Liver (tissue), 9 donors: ENCODE data around the gene TAGLN. TPM values are rescaled to one million over a fixed set of nuclear protein-coding genes. Genes with fewer than 3 reads are reported as not detected.

ENCODE experiments used
- DNase-seq: peaks from one replicate; pipeline ENCODE4 v3.0.0-alpha.2; 2017; ENCODE audit warnings: low spot score
- H3K27ac ChIP-seq, 2 donors: one replicate each; pipeline ENCODE4 v1.7.0; 2013; ENCODE audit warnings: inconsistent platforms in 2 of 2, low read length in 2 of 2, control low read depth in 1 of 2, low read depth in 1 of 2, mild to moderate bottlenecking in 1 of 2
- H3K27me3 ChIP-seq, 4 donors: one replicate each; pipeline versions ENCODE4 v1.6.1 to v1.7.0; 2013; ENCODE audit warnings: low read length in 3 of 4, inconsistent platforms in 1 of 4, mild to moderate bottlenecking in 1 of 4, moderate library complexity in 1 of 4; ENCODE audit not compliant: control insufficient read depth in 4 of 4, insufficient read depth in 4 of 4
- H3K36me3 ChIP-seq, 4 donors: one replicate each; pipeline versions ENCODE4 v1.6.1 to v1.7.0; 2013; ENCODE audit warnings: low read length in 3 of 4, mild to moderate bottlenecking in 3 of 4, low read depth in 1 of 4, moderate library complexity in 1 of 4; ENCODE audit not compliant: control insufficient read depth in 4 of 4, insufficient read depth in 3 of 4
- H3K4me1 ChIP-seq, 4 donors: one replicate each; pipeline versions ENCODE4 v1.6.1 to v1.7.0; 2013; ENCODE audit warnings: low read length in 3 of 4, mild to moderate bottlenecking in 3 of 4, moderate library complexity in 1 of 4; ENCODE audit not compliant: control insufficient read depth in 4 of 4, insufficient read depth in 4 of 4
- H3K4me3 ChIP-seq, 3 donors: one replicate each; pipeline versions ENCODE4 v1.6.1 to v1.7.0; 2013; ENCODE audit warnings: low read length in 3 of 3, control low read depth in 1 of 3, low read depth in 1 of 3, mild to moderate bottlenecking in 1 of 3
- H3K9ac ChIP-seq, 2 donors: one replicate each; pipeline ENCODE4 v1.7.0; 2013; ENCODE audit warnings: low read length in 2 of 2, mild to moderate bottlenecking in 2 of 2, moderate library complexity in 2 of 2, control low read depth in 1 of 2, low read depth in 1 of 2
- H3K9me3 ChIP-seq, 4 donors: one replicate each; pipeline versions ENCODE4 v1.6.1 to v1.7.0; 2013; ENCODE audit warnings: low read length in 3 of 4; ENCODE audit not compliant: control insufficient read depth in 4 of 4
- ATF3 ChIP-seq: IDR thresholded peaks from 2 replicates; pipeline ENCODE4 v1.6.1; 2016; ENCODE audit warnings: antibody characterized with exemption
- CTCF ChIP-seq: fragments of 150-350 bp; IDR thresholded peaks from 2 replicates; pipeline ENCODE4 v1.5.1; 2017; ENCODE audit warnings: improper control_type of control experiment, low read depth, low read length; ENCODE audit not compliant: missing input control
- EGR1 ChIP-seq, 2 donors: IDR thresholded peaks; 2 replicates each; pipeline ENCODE4 v1.6.1; 2016 to 2018; ENCODE audit warnings: antibody characterized with exemption in 2 of 2, low read depth in 2 of 2
- FOXA1 ChIP-seq: IDR thresholded peaks from 2 replicates; pipeline ENCODE4 v1.6.1; 2016; ENCODE audit warnings: antibody characterized with exemption
- FOXA2 ChIP-seq: IDR thresholded peaks from 2 replicates; pipeline ENCODE4 v1.6.1; 2016; ENCODE audit warnings: antibody characterized with exemption
- GABPA ChIP-seq, 2 donors: IDR thresholded peaks in 1 of 2; conservative IDR thresholded peaks in 1 of 2; 2 replicates each; pipeline ENCODE4 v1.6.1; 2016; ENCODE audit warnings: antibody characterized with exemption in 2 of 2, mild to moderate bottlenecking in 1 of 2, moderate library complexity in 1 of 2
- HNF4A ChIP-seq, 2 donors: conservative IDR thresholded peaks; 2 replicates each; pipeline ENCODE4 v1.6.1; 2016; ENCODE audit warnings: antibody characterized with exemption in 2 of 2, mild to moderate bottlenecking in 2 of 2
- HNF4G ChIP-seq: IDR thresholded peaks from 2 replicates; pipeline ENCODE4 v1.6.1; 2016; ENCODE audit warnings: antibody characterized with exemption
- JUND ChIP-seq, 2 donors: IDR thresholded peaks; 2 replicates each; pipeline ENCODE4 v1.6.1; 2016; ENCODE audit warnings: antibody characterized with exemption in 2 of 2
- NR2F2 ChIP-seq: IDR thresholded peaks from 2 replicates; pipeline ENCODE4 v1.6.1; 2016; ENCODE audit warnings: antibody characterized with exemption
- RAD21 ChIP-seq, 2 donors: IDR thresholded peaks; 2 replicates each; pipeline ENCODE4 v1.6.1; 2016; ENCODE audit warnings: antibody characterized with exemption in 2 of 2, mild to moderate bottlenecking in 2 of 2
- REST ChIP-seq: IDR thresholded peaks from 2 replicates; pipeline ENCODE4 v1.6.1; 2016; ENCODE audit warnings: antibody characterized with exemption, mild to moderate bottlenecking
- RXRA ChIP-seq, 2 donors: IDR thresholded peaks; 2 replicates each; pipeline ENCODE4 v1.6.1; 2017 to 2018; ENCODE audit warnings: antibody characterized with exemption in 2 of 2, mild to moderate bottlenecking in 1 of 2
- SP1 ChIP-seq: IDR thresholded peaks from 2 replicates; pipeline ENCODE4 v1.6.1; 2018; ENCODE audit warnings: antibody characterized with exemption, mild to moderate bottlenecking
- YY1 ChIP-seq: IDR thresholded peaks from 2 replicates; pipeline ENCODE4 v1.6.1; 2016; ENCODE audit warnings: antibody characterized with exemption, mild to moderate bottlenecking
- WGBS: extraction: QIAGEN DNeasy Blood & Tissue Kit; methylation state at CpG from one replicate; pipeline ENCODE4 v1.1.7; 2013; 5-methylcytosine and 5-hydroxymethylcytosine counted together
- polyA plus RNA-seq, 2 donors: library from polyadenylated mRNA; stranded (reverse) in 1 of 2; unstranded in 1 of 2; fragments of 200-250 nt in 1 of 2; fragments of >200 nt in 1 of 2; fragmentation: Nextera tagmentation in 1 of 2; extraction: Ambion mirVana in 1 of 2; gene quantifications; one replicate each; pipeline versions ENCODE4 v1.2.1 to v1.2.3, GENCODE V29; 2013 to 2015
- total RNA-seq, 2 donors: library from RNA; depleted of rRNA; stranded (reverse); fragments of >200 nt; gene quantifications; one replicate each; pipeline ENCODE4 v1.2.3, GENCODE V29; 2014
- donor health status: healthy.
- donor health status: healthy.
- donor health status: healthy.
- donor health status: healthy.
- donor health status: healthy.

TAGLN gene
- total and polyA plus RNA-seq, 4 donors, result 7.4 to 309 (median 96.2) TPM

GRCh38 chr11:117169736-117170135 is 29.4 kb upstream of the TAGLN start:
- TF ChIP-seq FOXA2, result no peak
- Histone ChIP-seq H3K36me3 (peaks cover 0 to 32% (median 27%) of the 10 kb centered on the region in 4 donors), H3K4me3 (no peak overlapping the region), H3K9me3 (no peaks in the 10 kb centered on the region), H3K4me1 (no peaks in the 10 kb centered on the region), H3K9ac (no peak overlapping the region), H3K27ac (no peak overlapping the region), H3K27me3 (no peaks in the 10 kb centered on the region)
- no peak for DNase-seq
- WGBS, result 94% methylated on average over 2 of the region's 2 CpGs

- no peak overlapping the region for H3K9ac ChIP-seq
- no peak for DNase-seq
- WGBS, result 93% methylated on average over 9 of the region's 9 CpGs
- H3K27ac ChIP-seq, result no peak overlapping the region
- TF ChIP-seq SP1 (no peak), CTCF (no peak), RXRA (IDR thresholded peaks at IDR 0.05) (no peak), ATF3 (no peak), EGR1 (IDR thresholded peaks at IDR 0.05; ENCODE audit: low read depth in 2 of 2) (no peak), FOXA1 (no peak), REST (no peak), JUND (IDR thresholded peaks at IDR 0.05) (no peak), NR2F2 (no peak), HNF4G (no peak), FOXA2 (no peak), HNF4A (conservative IDR thresholded peaks at IDR 0.05) (no peak), YY1 (no peak), RAD21 (IDR thresholded peaks at IDR 0.05) (no peak), GABPA (IDR thresholded peaks at IDR 0.05 in 1 of 2, conservative IDR thresholded peaks at IDR 0.05 in 1 of 2) (no peak)
- H3K36me3 ChIP-seq, result peaks cover 0 to 32% (median 25%) of the 10 kb centered on the region in 4 donors
- H3K4me3 ChIP-seq, result no peak overlapping the region
- no peaks in the 10 kb centered on the region for H3K27me3 ChIP-seq
- H3K9me3 ChIP-seq, result no peaks in the 10 kb centered on the region
- no peaks in the 10 kb centered on the region for H3K4me1 ChIP-seq
Observed at GRCh38 chr11:117170210-117170609, 29.0 kb upstream of the TAGLN start.
